Dermis blood vessel endothelial cell (primary cell): ENCODE measurements around the gene DYNC2LI1. TPM values are rescaled to one million over a fixed set of nuclear protein-coding genes. Genes with fewer than 3 reads are reported as not detected.

Experiments
- DNase-seq: peaks from one replicate; pipeline ENCODE4 v3.0.0; 2010
- total RNA-seq: library from RNA; depleted of rRNA; stranded (reverse); fragments of >200 nt; gene quantifications from 2 replicates; pipeline ENCODE4 v1.2.3, GENCODE V29; 2014

Gene DYNC2LI1
- total RNA-seq: 7.0 and 11.2 TPM in 2 replicates

GRCh38 chr2:43773876-43774613, at the start of gene DYNC2LI1:
TSS of gene DYNC2LI1 (plus strand) at chr2:43774039. CDS start at chr2:43774139, 100 bp downstream.
- DNase-seq: peak; percentile 95

GRCh38 chr2:43724728-43725526, 48.9 kb upstream of the DYNC2LI1 start:
- DNase-seq: no peak

GRCh38 chr2:43725711-43726246, 48.1 kb upstream of the DYNC2LI1 start:
- no peak for DNase-seq

- DNase-seq: peak; percentile 35
Measured at GRCh38 chr2:43726961-43727633, 46.7 kb upstream of the DYNC2LI1 start.

- DNase-seq: no peak
Measured at GRCh38 chr2:43727634-43728014, 46.2 kb upstream of the DYNC2LI1 start.

- no peak for DNase-seq
Measured at GRCh38 chr2:43729491-43730174, 44.2 kb upstream of the DYNC2LI1 start.

- no peak for DNase-seq
Measured at GRCh38 chr2:43731211-43731610, 42.6 kb upstream of the DYNC2LI1 start.

GRCh38 chr2:43736637-43737036, 37.2 kb upstream of the DYNC2LI1 start:
- no peak for DNase-seq

GRCh38 chr2:43737097-43737854, 36.6 kb upstream of the DYNC2LI1 start:
- peak; percentile 10 for DNase-seq

- DNase-seq: no peak
Measured at GRCh38 chr2:43737855-43738254, 36.0 kb upstream of the DYNC2LI1 start.

- no peak for DNase-seq
Measured at GRCh38 chr2:43738257-43738656, 35.6 kb upstream of the DYNC2LI1 start.

GRCh38 chr2:43743706-43744105, 30.1 kb upstream of the DYNC2LI1 start:
- DNase-seq: no peak

GRCh38 chr2:43745457-43745856, 28.4 kb upstream of the DYNC2LI1 start:
- no peak for DNase-seq

- no peak for DNase-seq
Measured at GRCh38 chr2:43748333-43748732, 25.5 kb upstream of the DYNC2LI1 start.

GRCh38 chr2:43749583-43749982, 24.3 kb upstream of the DYNC2LI1 start:
- no peak for DNase-seq

- DNase-seq: no peak
Measured at GRCh38 chr2:43751476-43751990, 22.3 kb upstream of the DYNC2LI1 start.

- no peak for DNase-seq
Measured at GRCh38 chr2:43752302-43752701, 21.5 kb upstream of the DYNC2LI1 start.

- no peak for DNase-seq
Measured at GRCh38 chr2:43754180-43754579, 19.7 kb upstream of the DYNC2LI1 start.

GRCh38 chr2:43758739-43759138, 15.1 kb upstream of the DYNC2LI1 start:
- DNase-seq: peak; percentile 16

- DNase-seq: peak; percentile 20
Measured at GRCh38 chr2:43759195-43759594, 14.6 kb upstream of the DYNC2LI1 start.

- DNase-seq: no peak
Measured at GRCh38 chr2:43762286-43762685, 11.6 kb upstream of the DYNC2LI1 start.
